ENCODE results near the gene NEAT1. TPM values are rescaled to one million over a fixed set of nuclear protein-coding genes. Genes with fewer than 3 reads are reported as not detected.
A peak's percentile ranks its signal among the peaks of the same experiment; 100 is the strongest.

Gene NEAT1
- total RNA-seq, 1 donor from 2014 or later: 1,527 TPM

GRCh38 chr11:65421794-65422632 is 585 bp upstream of the NEAT1 start:
- peak; percentile 100 for DNase-seq (ENCODE audit: low spot score)

- DNase-seq (ENCODE audit: low spot score): peak; percentile 87
Observed at GRCh38 chr11:65423516-65424204, 1.1 kb downstream of the NEAT1 start.

GRCh38 chr11:65424205-65425104 is 1.9 kb downstream of the NEAT1 start:
- DNase-seq (ENCODE audit: low spot score): peak; percentile 91

DNA sequence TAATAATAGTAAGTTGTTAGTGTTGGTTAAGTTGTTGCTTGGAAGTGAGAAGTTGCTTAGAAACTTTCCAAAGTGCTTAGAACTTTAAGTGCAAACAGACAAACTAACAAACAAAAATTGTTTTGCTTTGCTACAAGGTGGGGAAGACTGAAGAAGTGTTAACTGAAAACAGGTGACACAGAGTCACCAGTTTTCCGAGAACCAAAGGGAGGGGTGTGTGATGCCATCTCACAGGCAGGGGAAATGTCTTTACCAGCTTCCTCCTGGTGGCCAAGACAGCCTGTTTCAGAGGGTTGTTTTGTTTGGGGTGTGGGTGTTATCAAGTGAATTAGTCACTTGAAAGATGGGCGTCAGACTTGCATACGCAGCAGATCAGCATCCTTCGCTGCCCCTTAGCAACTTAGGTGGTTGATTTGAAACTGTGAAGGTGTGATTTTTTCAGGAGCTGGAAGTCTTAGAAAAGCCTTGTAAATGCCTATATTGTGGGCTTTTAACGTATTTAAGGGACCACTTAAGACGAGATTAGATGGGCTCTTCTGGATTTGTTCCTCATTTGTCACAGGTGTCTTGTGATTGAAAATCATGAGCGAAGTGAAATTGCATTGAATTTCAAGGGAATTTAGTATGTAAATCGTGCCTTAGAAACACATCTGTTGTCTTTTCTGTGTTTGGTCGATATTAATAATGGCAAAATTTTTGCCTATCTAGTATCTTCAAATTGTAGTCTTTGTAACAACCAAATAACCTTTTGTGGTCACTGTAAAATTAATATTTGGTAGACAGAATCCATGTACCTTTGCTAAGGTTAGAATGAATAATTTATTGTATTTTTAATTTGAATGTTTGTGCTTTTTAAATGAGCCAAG is 2.7 kb downstream of the NEAT1 start:
- DNase-seq (ENCODE audit: low spot score): peak; percentile 75

GRCh38 chr11:65425971-65426838 is 3.6 kb downstream of the NEAT1 start:
- peak; percentile 47 for DNase-seq (ENCODE audit: low spot score)

- peak; percentile 91 for DNase-seq (ENCODE audit: low spot score)
Observed at GRCh38 chr11:65426839-65427690, 4.5 kb downstream of the NEAT1 start.

- peak; percentile 89 for DNase-seq (ENCODE audit: low spot score)
Observed at GRCh38 chr11:65427691-65428577, 5.3 kb downstream of the NEAT1 start.

- peak; percentile 90 for DNase-seq (ENCODE audit: low spot score)
Observed at GRCh38 chr11:65428578-65429067, 6.0 kb downstream of the NEAT1 start.

DNA sequence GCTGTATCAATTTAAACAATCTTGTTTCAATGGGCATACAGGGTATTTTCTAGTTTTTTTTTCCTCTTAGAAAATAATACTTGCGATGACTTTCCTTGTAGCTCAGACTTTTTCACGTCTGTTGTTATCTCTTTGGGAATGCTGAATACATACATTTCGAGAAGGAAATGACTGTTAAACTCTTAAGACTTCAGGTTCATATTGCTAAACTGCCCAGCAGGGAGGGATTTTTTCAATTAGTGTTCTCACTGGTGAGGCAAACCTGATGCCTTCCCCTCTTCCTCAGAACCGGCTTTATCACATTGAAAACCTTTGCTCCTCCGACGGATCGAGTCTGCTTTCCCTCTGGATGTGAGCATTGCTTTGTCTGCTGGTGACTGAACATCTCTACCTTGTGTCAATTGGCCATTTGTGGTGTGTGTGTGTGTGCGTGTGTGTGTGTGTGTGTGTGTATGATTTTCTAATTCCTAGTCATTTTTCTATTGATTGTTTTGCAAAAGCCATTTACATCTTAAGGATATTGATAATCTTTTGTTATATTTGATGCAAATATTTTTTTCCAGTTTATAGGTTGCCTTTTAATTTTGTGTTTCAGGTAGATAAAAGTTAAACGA is 6.6 kb downstream of the NEAT1 start:
- DNase-seq (ENCODE audit: low spot score): peak; percentile 51

- peak; percentile 91 for DNase-seq (ENCODE audit: low spot score)
Observed at GRCh38 chr11:65429724-65430405, 7.3 kb downstream of the NEAT1 start.

DNA sequence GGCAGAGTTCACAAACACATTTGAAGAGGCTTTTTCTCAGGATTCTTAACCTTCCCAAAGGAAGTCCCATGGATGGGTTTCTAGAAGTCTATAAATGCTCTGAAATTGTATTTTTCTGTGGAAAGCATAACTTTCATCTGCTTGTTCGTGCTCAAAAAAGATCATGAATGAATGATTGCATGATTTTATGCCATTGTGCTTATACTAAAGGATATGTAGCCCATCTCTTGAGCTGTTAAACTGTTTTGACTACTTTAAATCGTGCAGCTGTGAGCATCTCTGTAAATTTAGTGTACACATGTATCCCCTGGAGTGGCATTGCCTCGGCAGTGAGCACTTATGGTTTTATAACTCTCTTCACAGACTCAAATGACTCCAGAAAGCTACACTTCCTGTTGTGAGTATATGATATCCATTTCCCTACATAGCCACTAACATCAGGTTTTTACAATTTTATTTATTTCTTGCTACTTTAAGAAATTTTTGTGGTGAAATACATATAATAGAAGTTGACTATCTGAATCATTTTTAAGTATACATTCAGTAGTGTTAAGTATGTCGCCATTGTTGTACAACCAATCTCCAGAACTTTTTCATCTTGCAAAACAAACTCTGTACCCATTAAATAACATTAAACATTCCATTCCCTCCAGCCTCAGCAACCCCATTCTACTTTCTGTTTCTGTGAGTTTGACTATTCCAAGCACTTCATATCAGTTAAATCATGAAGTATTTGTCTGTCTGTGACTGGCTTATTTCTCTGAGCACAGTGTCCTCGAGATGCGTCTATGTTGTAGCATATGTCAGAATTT is 8.0 kb downstream of the NEAT1 start:
- no peak for DNase-seq (ENCODE audit: low spot score)

DNA sequence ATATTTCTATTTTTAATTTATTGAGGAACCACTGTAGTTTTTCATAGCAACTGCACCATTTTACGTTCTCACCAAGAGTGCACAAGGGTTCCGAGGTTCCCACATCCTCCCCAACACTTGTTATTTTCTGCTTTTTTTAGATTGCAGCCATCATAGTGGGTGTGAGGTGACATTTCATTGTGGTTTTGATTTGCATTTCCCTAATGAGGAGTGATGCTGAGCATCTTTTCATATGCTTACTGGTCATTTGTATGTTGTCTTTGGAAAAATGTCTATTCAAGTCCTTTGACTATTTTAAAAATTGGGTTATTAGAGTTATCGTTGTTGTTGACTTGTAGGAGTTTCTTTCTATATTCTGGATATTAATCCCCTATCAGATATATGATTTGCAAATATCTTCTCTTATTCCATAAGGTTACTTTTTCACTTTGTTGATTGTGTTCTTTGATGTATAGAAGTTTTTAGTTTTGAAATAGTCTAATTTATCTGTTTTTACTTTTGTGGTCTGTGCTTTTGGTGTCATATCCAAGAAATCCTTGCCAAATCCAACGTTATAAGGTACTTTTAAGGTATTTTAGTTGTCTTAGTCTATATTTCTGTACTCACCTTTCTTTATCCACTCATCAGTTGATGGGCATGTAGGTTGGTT is 9.0 kb downstream of the NEAT1 start:
- DNase-seq (ENCODE audit: low spot score): no peak

GRCh38 chr11:65432100-65432650 is 9.6 kb downstream of the NEAT1 start:
- DNase-seq (ENCODE audit: low spot score): no peak

All from mesenteric fat pad (tissue), 1 donor.